Fibroblast of gingiva (primary cell): ENCODE data around the gene TRIM37.
"Not testable (repeated sequence)": the region's sequence is repeated elsewhere in the genome, so short reads cannot be mapped to it uniquely, and the experiment has no call there.

Experiments
- DNase-seq: peaks from one replicate; pipeline ENCODE4 v3.0.0-alpha.2; 2011; ENCODE audit warnings: low read depth

Gene TRIM37, protein sequence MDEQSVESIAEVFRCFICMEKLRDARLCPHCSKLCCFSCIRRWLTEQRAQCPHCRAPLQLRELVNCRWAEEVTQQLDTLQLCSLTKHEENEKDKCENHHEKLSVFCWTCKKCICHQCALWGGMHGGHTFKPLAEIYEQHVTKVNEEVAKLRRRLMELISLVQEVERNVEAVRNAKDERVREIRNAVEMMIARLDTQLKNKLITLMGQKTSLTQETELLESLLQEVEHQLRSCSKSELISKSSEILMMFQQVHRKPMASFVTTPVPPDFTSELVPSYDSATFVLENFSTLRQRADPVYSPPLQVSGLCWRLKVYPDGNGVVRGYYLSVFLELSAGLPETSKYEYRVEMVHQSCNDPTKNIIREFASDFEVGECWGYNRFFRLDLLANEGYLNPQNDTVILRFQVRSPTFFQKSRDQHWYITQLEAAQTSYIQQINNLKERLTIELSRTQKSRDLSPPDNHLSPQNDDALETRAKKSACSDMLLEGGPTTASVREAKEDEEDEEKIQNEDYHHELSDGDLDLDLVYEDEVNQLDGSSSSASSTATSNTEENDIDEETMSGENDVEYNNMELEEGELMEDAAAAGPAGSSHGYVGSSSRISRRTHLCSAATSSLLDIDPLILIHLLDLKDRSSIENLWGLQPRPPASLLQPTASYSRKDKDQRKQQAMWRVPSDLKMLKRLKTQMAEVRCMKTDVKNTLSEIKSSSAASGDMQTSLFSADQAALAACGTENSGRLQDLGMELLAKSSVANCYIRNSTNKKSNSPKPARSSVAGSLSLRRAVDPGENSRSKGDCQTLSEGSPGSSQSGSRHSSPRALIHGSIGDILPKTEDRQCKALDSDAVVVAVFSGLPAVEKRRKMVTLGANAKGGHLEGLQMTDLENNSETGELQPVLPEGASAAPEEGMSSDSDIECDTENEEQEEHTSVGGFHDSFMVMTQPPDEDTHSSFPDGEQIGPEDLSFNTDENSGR

DNA sequence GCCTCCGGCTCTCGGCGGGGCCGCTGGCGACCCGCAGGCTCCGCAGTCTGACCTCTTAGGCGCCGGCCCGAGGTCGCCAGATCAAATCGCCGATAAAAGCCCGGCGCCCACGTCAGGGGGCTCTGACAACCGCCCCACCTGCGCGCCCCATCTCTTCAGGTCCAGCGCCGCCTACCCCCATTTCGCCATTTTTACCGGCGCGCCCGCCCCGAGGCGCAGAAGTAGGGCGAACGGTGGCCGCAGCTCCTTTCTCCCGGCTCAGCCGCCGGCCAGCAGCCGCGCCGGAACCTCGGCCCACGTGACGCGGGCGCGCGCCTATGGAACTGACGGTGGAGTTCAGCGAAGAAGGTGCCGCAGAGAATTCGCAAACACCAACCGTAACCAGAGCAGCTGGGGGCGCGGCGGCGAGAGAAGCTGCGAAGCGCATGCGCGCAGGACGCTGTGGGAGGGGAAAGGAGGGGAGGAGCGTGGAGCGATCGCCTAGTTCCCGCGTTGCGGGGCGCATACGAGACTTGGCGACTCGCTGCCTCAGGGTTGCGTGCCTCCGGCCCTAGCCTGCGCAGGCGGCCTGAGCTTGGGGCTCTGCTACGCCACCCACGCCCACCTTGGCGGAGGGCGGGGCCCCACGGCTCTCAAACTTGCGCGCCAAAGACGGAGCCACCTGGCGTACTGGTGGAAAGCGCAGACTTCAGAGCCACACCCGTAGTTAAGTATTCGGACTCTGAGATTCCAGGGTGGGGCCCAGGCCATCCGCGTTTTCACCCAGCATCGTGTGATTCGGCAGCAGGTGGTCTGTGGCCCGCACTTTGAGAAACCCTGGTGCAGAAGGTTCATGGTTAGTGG lies at the start of gene TRIM37:
TRIM37 (minus strand) TSS at position 418 of the 843 bp plus-strand sequence. CDS start 419 bp downstream, outside the sequence.
- peak; percentile 98 for DNase-seq

DNA sequence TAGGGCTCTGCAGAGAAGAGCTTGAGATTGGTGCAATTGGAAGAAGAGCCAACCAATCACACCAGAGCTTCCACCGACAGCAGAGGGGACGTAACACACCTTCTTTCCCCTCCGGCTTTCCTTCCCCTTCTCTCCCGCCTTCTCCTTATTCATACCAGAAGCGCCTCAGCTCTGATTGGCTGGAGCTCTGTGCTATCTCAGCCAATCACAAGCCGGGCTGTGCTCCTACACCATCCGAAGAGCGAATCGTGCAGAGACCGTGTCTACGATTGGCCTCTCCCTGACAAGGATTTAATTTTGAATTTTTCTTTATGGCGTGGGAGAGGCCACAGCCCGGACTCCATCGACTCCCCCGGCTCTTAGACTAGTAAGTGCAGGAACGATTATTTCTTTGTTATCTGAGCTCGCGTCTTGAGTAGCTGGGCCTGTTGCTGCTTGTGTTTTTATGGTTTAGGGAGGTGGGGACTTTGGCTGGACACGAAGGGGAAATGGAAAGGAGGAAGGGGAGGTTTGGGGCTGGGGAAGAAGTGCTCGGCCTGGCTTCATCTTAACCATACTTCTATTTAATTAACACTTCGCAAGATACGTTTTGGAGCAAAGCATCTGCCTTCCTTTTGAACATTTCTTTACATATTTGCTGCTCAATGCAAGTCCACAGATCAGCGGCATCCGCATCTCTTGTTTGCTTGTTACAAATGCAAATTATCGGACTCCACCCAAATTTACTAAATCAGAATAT lies 48.9 kb upstream of the TRIM37 start, which contains the start of gene PRR11:
PRR11 (plus strand) TSS at position 308 of the 739 bp plus-strand sequence. CDS start 14,007 bp downstream, outside the sequence.
- DNase-seq, result peak; percentile 100

DNA sequence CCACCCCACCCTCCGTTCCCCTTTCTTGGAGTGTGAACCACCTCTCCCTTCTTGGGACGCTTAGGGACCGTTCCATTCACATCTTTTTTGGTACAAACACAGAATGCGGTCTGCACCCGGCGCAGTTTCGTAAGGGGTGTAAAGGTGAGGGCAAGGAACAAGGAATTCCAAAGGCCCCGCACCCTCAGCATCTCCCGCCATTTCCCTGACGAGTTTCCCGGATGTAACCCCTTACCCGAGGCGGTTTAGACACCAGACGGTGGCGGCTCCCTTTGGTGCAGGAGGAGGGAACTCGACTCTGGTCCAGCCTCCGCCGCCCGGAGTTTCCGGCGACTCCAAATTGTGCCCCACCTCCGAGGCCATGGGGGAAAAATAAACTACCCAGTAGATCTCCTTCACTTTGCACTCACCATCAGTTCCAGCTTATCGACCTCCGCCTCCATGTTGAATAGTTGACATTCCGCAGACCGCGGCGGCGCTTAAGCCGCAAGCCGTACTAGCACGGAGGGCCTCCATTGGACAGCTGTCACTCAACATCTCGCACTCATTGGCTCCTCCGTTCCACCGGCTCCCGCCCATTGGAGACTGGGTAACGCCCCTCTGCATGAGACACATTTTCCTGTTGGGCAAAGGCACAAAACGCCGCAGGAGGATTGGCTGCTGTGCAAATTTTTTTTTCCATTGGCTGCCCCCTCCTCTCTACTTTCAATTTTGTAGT lies 48.2 kb upstream of the TRIM37 start, which contains the start of gene SKA2:
SKA2 (minus strand) TSS at position 466 of the 718 bp plus-strand sequence; CDS start at position 443, 23 bp downstream.
- DNase-seq, result no peak

DNA sequence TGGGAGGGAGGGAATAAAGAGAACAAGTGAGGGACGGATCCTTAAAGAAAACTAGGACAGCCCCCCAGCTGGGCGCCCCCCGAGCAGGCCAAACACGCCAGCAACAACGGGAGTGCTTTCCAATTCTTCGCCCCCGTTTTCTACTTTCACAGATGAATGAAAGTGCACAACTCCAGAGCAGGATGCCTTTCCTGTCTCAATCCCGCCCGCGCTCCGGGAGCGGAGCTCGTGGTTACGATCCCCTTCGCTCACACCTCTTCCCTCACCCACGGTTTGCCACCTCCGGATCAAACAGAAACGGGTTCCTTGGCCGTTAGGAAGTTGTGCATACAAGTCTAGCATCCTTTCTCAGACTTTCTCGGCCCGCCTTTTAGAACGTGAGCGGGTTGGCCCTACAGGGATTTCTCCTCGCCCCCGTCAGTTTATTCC lies 47.6 kb upstream of the TRIM37 start:
- DNase-seq, result no peak

DNA sequence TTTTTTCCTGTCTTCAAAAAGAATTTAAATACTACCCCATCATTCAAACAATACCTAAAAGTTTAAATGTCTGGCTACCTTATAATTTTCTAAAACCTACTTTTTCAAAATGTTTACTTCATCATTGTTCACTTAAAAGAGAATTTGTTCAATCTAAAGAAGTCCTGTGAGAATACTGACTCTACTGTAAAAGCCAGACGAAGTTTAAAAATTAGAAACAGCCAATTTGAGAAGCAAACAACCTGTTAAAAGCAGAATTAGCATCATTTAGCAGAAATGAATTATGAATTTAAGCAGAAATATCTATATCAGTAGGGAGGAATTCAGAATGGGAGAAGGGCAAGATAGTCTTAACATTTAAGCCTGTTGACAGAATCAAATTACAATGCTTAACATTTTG lies 46.2 kb upstream of the TRIM37 start:
- DNase-seq, result no peak

DNA sequence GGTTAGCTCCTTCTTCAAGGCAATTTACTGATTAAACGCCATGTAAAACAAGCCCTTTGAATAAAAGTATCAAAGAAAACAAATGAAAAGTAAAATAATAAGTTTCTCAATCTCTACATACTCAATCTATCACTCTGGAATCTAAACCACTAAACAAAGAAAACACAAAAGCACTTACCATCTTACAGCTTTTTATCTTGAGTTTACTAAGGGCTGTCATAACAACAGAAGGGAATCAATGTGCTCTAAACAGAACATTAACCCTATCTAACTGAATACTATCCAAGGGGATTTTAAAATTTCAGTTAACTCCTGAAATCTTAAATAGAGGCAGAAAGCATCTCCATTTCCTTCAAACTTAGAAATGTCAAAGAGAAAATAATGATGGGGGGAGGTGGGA lies 44.9 kb upstream of the TRIM37 start:
- DNase-seq, result peak; percentile 22

DNA sequence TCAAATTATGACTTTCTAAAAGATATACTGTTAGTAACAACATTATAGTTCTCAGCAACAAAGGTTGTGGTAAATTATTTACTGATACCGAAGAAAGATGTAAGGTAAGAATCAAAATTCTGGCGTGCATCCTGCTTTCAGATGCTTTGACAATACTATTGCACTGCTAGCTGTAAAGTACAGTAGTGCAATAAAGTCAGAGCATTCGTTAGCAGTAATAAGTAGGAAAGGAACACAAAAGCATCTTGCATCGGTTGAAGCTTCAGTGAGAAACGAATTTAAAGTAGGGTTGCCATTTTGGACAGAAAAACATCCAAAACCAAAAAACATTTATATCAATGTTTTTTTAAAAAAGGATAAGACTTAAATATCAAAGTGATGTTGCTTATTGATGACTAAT lies 44.3 kb upstream of the TRIM37 start:
- DNase-seq, result no peak

DNA sequence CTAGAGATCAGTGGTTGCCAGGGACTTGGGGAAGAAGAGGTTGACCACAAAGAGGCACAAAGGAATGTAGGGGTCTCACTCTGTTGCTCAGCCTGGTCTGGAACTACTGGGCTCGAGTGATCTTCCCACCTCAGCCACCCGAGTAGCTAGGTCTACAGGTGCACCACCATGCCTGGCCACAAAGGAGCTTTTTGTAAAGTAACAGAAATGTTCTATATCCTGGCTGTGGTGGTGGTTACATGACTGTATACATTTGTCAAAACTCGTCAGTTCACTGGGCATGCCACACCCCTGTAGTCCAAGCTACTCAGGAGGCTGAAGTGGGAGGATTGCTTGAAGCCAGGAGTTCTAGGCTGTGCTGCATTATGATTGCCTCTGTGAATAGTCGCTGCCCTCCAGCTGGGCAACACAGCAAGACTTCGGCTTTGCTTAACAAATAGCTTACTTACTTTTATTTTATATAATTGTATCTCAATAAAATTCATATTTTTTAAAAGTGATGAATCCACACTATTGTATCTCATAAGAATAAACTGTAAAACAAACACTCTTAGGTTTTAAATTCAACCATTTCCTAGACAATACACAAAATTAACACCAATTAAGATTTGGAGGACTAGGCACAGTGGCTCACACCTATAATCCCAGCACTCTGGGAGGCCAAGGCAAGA lies 43.3 kb upstream of the TRIM37 start:
- no peak for DNase-seq

DNA sequence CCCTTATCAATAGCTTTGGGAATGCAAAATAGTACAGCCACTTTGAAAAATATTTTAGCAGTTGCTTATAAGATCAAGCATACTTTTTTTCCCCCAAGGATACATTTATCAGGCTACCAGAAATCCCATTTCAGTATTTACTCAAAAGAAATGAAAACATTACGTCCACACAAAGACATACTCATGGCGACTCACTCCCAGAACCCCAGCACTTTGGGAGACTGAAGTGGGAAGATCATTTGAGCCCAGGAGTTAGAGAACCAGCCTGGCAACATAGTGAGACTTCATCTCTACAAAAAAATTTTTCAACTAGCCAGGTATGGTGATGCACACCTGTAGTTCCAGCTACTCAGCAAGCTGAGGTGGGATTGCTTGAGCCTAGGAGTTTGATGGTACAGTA lies 42.4 kb upstream of the TRIM37 start:
- DNase-seq, result no peak

DNA sequence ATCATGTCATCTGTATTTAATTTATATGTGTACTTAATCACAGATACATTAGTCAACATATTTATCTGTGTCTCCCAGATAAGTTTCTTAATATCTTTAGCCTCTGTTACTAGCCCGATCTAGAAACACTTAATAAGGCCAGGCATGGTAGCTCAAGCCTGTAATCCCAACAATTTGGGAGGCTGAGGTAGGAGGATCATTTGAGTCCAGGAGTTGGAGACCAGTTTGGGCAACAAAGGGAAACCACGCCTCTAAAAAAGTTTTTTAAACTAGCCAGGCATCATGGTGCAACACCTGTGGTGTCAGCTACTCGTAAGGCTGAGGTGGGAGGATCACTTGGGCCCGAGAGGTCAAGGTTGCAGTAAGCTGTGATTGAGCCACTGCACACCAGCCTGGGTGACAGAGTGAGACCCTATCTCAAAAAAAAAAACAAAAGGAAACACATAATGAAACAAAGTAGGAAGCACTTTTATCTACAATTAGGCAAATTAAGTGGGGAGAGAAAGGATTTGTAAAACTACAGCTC lies 39.0 kb upstream of the TRIM37 start:
- no peak for DNase-seq

DNA sequence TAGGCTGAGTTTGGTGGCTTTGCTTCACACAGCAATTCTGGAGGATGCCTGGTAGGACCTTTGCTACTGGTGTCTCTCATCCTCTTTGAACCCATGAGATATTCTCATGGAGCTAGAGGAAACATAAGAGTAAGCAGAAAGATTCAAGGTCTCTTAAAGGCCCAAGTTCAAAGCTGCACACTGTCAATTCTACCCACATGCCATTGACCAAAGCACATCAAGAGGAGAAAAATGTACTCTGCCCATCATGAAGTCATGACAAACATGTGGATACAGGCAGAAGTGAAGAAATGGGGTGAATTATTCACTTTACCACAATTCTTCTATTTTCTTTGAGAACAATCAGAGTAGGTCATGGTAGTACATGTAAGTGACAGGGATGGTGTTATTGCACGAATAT lies 35.2 kb upstream of the TRIM37 start:
- no peak for DNase-seq

DNA sequence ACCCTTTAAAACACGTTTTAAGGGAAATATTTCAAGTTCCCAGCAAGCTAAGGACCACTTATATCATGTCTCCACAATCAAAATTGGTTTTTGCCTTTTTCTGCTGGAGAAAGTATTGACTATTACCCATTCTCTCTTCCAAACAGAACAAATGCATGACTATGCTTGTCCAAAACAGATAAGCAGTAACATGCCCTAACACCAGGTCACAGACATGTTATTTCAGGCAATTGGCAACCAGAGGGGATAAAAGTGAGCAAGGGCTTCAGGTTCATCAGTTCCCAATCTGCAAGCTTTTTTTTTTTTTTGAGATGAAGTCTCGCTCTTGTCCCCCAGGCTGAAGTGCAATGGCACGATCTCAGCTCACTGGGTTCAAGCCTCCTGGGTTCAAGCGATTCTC lies 33.3 kb upstream of the TRIM37 start:
- no peak for DNase-seq

DNA sequence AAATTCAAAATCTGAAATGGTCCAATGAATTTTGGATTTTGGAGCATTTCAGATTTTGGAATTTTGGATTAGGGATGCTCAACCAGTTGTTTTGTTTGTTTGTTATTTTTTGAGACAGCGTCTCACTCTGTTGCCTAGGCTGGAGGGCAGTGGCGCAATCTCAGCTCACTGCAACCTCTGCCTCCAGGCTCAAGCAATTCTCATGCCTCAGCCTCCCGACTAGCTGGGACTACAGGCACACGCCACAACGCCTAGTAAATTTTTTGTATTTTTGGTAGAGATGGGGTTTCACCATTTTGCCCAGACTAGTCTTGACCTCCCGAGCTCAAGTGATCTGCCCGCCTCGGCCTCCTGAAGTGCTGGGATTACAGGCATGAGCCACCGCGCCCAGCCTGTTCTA lies 31.7 kb upstream of the TRIM37 start:
- DNase-seq, result not testable (repeated sequence)

DNA sequence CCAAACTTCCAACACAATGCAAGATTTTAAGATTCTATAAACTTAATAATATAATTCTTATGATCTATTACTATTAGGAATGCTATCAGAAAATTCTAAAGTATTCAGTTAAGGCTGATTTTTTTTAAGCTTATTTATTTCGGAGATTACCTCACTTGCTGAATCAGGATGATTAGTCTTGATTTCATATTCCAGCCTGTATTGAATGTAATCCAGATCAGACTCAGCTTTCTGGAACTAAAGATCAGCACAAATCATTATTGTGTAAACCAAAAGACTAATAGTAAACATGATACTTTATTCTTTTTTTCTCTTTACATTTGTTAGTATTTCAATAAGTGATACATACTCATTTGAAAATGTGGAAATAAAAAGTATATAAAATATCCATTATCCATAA lies 24.5 kb upstream of the TRIM37 start:
- peak; percentile 29 for DNase-seq

DNA sequence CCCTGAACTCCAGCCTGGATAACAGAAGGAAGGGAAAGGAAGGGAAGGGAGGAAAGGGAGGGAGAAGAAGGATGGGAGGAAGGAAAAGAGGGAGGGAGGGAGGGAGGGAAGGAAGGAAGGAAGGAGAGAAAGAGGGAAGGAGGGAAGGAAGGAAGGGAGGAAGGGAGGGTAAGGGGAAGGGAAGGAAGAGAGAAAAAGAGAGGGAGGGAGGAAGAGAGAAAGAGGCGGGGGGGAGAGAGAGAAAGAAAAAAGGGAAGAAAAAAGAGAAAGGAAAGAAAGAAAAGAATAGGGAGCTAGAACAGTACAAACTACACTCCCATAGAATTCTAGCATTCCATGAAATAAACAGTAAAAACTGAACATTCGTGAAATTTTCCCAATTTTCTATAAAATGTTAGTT lies 23.1 kb upstream of the TRIM37 start:
- no peak for DNase-seq

DNA sequence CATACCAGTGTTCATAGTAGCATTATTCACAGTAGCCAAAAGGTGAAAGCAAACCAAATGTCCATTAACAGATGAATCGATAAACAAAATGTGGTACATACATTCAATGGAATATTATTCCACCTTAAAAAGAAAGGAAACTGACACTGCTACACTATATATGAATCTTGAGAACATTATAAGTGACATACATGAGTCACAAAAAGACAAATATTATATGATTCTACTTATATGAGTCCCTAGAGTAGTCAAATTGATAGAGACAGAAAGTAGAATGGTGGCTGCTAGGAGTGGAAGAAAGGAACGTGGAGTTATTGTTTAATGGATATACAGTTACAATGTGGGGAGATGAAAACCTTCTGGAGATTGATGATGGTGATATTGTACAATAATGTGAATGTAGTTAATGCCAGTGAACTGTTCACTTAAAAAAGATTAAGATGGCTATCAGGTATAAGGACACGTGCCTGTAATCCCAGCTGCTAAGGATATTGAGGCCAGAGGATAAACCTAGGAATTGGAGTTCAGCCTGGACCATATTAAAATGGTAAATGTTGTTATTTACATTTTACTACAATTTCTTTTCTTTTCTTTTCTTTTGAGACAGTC lies 20.2 kb upstream of the TRIM37 start:
- no peak for DNase-seq

DNA sequence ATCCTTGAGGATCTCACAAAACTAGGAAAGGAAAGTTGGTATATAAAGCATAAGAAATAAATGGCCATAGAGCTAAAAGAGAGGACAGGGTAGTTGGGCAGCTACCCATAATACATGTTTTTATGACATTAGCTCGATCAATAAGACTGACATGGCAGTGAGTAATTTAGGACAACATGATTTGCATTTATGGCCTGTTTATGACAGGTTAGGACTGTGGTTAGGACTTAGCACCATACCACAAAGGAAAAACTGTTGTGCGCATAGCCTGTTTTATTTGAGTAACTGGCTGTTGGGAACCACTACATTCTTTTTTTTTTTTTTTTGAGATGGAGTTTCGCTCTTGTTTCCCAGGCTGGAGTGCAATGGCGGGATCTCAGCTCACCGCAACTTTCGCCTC lies 18.0 kb upstream of the TRIM37 start:
- no peak for DNase-seq

DNA sequence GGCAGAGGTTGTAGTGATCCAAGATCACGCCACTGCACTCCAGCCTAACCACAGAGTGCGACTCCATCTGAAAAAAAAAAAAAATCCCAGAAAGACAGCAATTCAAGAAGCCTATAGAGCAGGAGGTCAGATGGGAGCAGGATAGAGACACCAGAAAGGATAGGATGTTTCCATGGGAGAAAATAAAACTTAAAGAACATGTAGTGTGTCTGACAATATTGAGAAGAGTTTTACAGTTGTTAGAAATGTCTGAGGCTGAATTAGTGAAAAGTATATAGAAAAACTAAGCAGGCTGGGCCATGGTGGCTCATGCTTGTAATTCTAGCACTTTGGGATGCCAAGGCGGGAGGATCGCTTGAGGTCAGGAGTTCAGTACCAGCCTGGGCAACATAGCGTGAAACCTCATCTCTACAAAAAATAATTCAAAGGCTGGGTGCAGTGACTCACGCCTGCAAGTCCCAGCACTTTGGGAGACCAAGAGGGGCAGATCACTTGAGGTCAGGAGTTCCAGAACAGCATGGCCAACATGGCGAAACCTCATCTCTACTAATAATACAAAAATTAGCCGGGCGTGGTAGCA lies 15.3 kb upstream of the TRIM37 start:
- peak; percentile 4 for DNase-seq

DNA sequence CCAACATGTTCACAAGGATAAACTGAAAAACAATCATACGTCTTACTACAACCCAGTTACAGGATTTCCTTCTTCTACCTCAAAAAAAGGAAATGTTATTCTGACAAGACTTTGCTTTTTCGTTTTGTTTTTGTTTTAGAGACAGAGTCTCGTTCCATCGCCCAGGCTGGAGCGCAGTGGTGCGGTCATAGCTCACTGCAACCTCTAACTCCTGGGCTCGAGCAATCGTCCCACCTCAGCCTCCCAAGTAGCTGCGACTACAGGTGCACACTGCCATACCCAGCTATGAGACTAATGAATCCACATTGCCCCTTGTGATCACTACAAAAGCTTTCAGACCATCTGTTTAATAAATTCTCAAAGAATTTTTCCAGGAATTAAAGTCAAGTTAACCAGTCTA lies 8.8 kb upstream of the TRIM37 start:
- no peak for DNase-seq
